GM18511 (cell line): ENCODE data around the gene TAS2R3.
"Not testable (repeated sequence)": the region's sequence is repeated elsewhere in the genome, so short reads cannot be mapped to it uniquely, and the experiment has no call there.

Experiments
- ATAC-seq: cut with Tn5 transposase; IDR thresholded peaks from one replicate; pipeline ENCODE4 v1.9.1; 2021; ENCODE audit warnings: mild to moderate bottlenecking, moderate library complexity; ENCODE audit not compliant: unreplicated experiment

Gene TAS2R3

GRCh38 chr7:141763797-141764196 is at the start of gene TAS2R3:
Gene TAS2R3 (plus strand): TSS chr7:141764097. CDS start chr7:141764159, 62 bp downstream.
- ATAC-seq = no peak

- ATAC-seq = no peak
Observed at GRCh38 chr7:141714571-141714970, 49.3 kb upstream of the TAS2R3 start.

- no peak for ATAC-seq
Observed at GRCh38 chr7:141715018-141715417, 48.9 kb upstream of the TAS2R3 start.

- ATAC-seq = no peak
Observed at GRCh38 chr7:141715794-141716689, 47.9 kb upstream of the TAS2R3 start.

- no peak for ATAC-seq
Observed at GRCh38 chr7:141717450-141717849, 46.4 kb upstream of the TAS2R3 start.

GRCh38 chr7:141722529-141722928 is 41.4 kb upstream of the TAS2R3 start:
- ATAC-seq = no peak

- no peak for ATAC-seq
Observed at GRCh38 chr7:141729020-141729419, 34.9 kb upstream of the TAS2R3 start.

- ATAC-seq = peak; percentile 72
Observed at GRCh38 chr7:141731476-141732149, 32.3 kb upstream of the TAS2R3 start.

- no peak for ATAC-seq
Observed at GRCh38 chr7:141737118-141737835, 26.6 kb upstream of the TAS2R3 start.

GRCh38 chr7:141737836-141738591 is 25.9 kb upstream of the TAS2R3 start, which contains the start of gene SSBP1:
Gene SSBP1 (plus strand): TSS chr7:141738358. CDS start chr7:141739167, 809 bp downstream.
- peak; percentile 91 for ATAC-seq

- ATAC-seq = no peak
Observed at GRCh38 chr7:141738592-141739013, 25.3 kb upstream of the TAS2R3 start.

- no peak for ATAC-seq
Observed at GRCh38 chr7:141739250-141739649, 24.6 kb upstream of the TAS2R3 start.

- no peak for ATAC-seq
Observed at GRCh38 chr7:141742229-141742628, 21.7 kb upstream of the TAS2R3 start.

GRCh38 chr7:141744131-141744530 is 19.8 kb upstream of the TAS2R3 start:
- ATAC-seq = no peak

- no peak for ATAC-seq
Observed at GRCh38 chr7:141748396-141748795, 15.5 kb upstream of the TAS2R3 start.

- not testable (repeated sequence) for ATAC-seq
Observed at GRCh38 chr7:141751904-141752303, 12.0 kb upstream of the TAS2R3 start.

GRCh38 chr7:141752634-141753033 is 11.3 kb upstream of the TAS2R3 start:
- no peak for ATAC-seq

GRCh38 chr7:141754939-141755338 is 9.0 kb upstream of the TAS2R3 start:
- no peak for ATAC-seq

GRCh38 chr7:141770083-141770583 is 6.2 kb downstream of the TAS2R3 start:
- ATAC-seq = not testable (repeated sequence)

GRCh38 chr7:141776374-141776773 is 12.5 kb downstream of the TAS2R3 start, which contains the start of gene TAS2R4:
Gene TAS2R4 (plus strand): TSS chr7:141776674. CDS start chr7:141778489, 1,815 bp downstream.
- no peak for ATAC-seq
